Lower leg skin (tissue), 3 donors: ENCODE data around the gene CACNB4.

Experiments used
- CTCF ChIP-seq, 3 donors: fragments of 450-650 bp; IDR thresholded peaks; one replicate each; pipeline ENCODE4 v1.5.1; 2016; ENCODE audit warnings: antibody characterized with exemption in 3 of 3, mild to moderate bottlenecking in 3 of 3, moderate library complexity in 2 of 3
- POLR2A ChIP-seq, 2 donors: fragments of 450-650 bp; IDR thresholded peaks; one replicate each; pipeline ENCODE4 v1.6.1; 2016 to 2017; ENCODE audit warnings: antibody characterized with exemption in 2 of 2, mild to moderate bottlenecking in 1 of 2, moderate library complexity in 1 of 2

GRCh38 chr2:151995161-151995557 is 103.7 kb downstream of the CACNB4 start:
- TF ChIP-seq CTCF (IDR thresholded peaks at IDR 0.05) (no peak), POLR2A (IDR thresholded peaks at IDR 0.05) (no peak)
